ENCODE results near the gene SNAPC4.

The SNAPC4 gene

DNA sequence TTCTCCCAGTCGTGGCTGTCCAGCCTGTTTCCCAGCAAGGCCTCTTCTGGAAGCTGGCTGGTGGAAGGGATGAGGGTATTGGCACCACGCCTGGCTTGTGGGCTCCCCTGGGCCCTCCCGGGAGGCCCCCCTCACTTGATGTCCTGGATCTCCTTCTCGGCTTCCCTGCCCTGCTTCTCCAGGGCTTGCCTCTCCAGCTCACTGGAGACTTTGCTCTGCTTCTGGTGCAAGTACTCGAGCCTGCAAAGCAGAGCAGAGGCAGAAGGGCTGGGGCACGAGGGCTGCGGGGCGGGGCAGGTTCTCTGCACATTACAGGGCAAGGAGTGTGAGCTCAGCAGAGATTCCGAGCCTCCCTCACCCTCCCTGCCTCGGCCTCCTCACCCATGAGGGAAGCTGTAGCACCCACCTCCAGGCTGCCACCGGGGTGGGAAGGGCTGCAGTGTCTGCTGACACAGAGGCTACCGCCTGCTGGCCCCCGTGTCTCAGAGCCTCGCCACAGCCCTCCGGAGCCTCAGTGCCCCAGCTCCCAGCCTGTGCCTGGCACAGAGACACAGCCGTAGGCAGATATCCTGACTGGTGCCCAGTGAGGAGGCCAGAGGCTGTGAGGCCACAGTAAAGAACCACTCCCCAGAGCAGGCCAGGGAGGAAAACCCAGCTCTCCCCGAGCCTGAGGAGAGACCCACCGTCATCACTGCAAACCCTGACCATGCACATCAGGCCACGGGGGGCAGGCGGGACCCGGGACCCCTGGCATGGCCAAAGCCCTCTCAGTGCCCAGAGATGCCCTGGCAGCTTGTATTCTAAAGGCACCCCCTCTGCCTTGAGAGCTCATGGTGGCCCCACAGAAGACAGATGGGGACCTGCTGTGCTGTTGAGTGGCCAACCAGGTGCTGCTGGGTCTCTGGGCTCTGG is 7.2 kb downstream of the SNAPC4 start:
- Histone ChIP-seq H3K27me3 (ENCODE audit: control insufficient read depth in 1 of 2, insufficient read depth in 2 of 2, low read length in 2 of 2) (no peaks in the 10 kb centered on the region), H3K36me3 (ENCODE audit: control insufficient read depth in 1 of 2, insufficient read depth in 2 of 2, low read length in 2 of 2) (peaks cover 41 to 79% of the 10 kb centered on the region in 2 donors), H3K9ac (ENCODE audit: low read depth in 1 of 2, low read length in 2 of 2) (no peak overlapping the region), H3K9me3 (ENCODE audit: control insufficient read depth in 1 of 2, low read length in 2 of 2) (no peaks in the 10 kb centered on the region), H3K27ac (ENCODE audit: low read depth, low read length) (no peak overlapping the region), H3K4me1 (ENCODE audit: control insufficient read depth in 1 of 2, insufficient read depth in 2 of 2, low read length in 2 of 2) (peaks cover 3 to 5% of the 10 kb centered on the region in 2 donors), H3K4me3 (ENCODE audit: low read depth in 1 of 2, low read length in 2 of 2) (no peak overlapping the region)

DNA sequence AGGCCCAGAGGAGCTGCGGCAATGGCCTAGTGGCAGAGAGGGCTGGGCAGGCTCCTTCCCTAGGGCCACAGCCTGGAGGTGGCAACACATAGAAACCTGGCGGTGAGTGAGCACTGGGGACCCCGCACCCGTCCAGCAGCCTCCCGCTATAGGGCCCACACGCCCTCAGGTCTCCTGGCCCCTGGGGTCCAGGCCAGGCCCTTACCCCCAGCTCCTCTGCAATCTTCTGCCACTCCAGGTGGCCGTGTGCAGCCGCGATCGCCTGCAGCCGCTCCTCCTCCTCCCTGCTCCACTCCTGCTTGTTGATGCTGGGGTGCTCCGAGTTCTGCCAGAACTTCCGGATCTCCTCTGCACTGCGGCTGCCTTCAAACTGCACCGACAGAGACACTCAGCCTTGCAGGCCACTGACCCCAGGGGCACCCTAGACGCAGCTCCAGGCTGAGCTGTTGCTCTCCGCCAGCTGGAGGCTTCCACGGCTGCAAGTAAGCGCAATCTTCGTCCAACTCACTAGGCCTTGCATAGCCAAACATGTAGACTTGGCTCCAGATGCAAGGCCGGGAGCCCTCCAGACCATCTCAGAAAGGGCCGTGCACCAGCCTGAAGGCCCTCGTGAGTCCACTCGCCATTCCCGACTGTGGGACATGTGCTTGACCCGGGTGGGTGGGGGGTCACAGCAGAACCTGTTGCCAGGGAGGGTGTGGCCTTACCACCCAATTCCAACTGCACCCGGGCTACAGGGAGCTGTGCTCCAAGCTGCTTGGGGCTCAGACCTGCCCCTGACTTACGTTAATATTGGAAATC is 8.0 kb downstream of the SNAPC4 start:
- Histone ChIP-seq H3K27me3 (ENCODE audit: control insufficient read depth in 1 of 2, insufficient read depth in 2 of 2, low read length in 2 of 2) (no peaks in the 10 kb centered on the region), H3K4me1 (ENCODE audit: control insufficient read depth in 1 of 2, insufficient read depth in 2 of 2, low read length in 2 of 2) (peaks cover 3 to 5% of the 10 kb centered on the region in 2 donors), H3K27ac (ENCODE audit: low read depth, low read length) (no peak overlapping the region), H3K9ac (ENCODE audit: low read depth in 1 of 2, low read length in 2 of 2) (no peak overlapping the region), H3K9me3 (ENCODE audit: control insufficient read depth in 1 of 2, low read length in 2 of 2) (no peaks in the 10 kb centered on the region), H3K4me3 (ENCODE audit: low read depth in 1 of 2, low read length in 2 of 2) (no peak overlapping the region), H3K36me3 (ENCODE audit: control insufficient read depth in 1 of 2, insufficient read depth in 2 of 2, low read length in 2 of 2) (peaks cover 50 to 84% of the 10 kb centered on the region in 2 donors)

DNA sequence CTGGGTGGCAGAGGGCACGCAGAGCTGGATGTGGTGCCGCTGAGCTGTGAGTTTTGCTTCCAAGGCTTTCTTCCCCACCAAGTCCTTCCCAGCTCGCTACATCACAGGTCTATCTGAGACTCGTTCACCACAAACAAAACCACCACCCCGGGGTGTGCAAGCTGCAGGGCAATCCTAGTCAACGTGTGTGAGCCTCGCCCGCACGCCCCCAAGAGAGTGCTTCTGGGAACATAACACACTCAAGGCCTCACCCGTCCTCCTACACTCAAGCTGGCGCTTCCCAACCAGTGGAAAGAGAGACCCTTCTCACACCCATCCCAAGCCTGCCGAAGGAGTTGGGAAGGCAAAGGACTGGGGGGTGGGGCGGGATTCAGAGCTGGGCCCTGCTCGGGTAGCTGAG is 10.6 kb downstream of the SNAPC4 start:
- Histone ChIP-seq H3K9ac (ENCODE audit: low read depth in 1 of 2, low read length in 2 of 2) (no peak overlapping the region), H3K27ac (ENCODE audit: low read depth, low read length) (no peak overlapping the region), H3K36me3 (ENCODE audit: control insufficient read depth in 1 of 2, insufficient read depth in 2 of 2, low read length in 2 of 2) (peaks cover 42 to 75% of the 10 kb centered on the region in 2 donors), H3K4me3 (ENCODE audit: low read depth in 1 of 2, low read length in 2 of 2) (no peak overlapping the region), H3K9me3 (ENCODE audit: control insufficient read depth in 1 of 2, low read length in 2 of 2) (no peaks in the 10 kb centered on the region), H3K4me1 (ENCODE audit: control insufficient read depth in 1 of 2, insufficient read depth in 2 of 2, low read length in 2 of 2) (no peaks in the 10 kb centered on the region), H3K27me3 (ENCODE audit: control insufficient read depth in 1 of 2, insufficient read depth in 2 of 2, low read length in 2 of 2) (no peaks in the 10 kb centered on the region)

DNA sequence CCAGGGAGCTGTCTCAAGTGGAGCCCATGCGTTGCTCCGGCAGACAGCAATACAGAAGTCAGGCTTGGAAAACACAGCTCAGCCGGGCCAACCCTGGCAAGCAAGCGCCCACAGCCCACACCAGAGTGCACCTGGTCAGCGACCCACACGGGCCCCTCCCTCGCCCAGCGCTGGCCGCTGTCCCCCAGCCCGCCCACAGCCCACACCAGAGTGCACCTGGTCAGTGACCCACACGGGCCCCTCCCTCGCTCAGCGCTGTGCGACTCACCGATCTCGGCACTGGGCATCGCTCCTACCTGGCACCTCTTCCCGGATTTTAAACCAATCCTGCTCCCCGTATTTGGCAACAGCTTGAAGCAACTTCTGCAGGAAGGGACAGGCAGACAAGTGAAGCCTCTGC is 12.8 kb downstream of the SNAPC4 start:
- Histone ChIP-seq H3K9ac (ENCODE audit: low read depth in 1 of 2, low read length in 2 of 2) (no peak overlapping the region), H3K4me3 (ENCODE audit: low read depth in 1 of 2, low read length in 2 of 2) (no peak overlapping the region), H3K36me3 (ENCODE audit: control insufficient read depth in 1 of 2, insufficient read depth in 2 of 2, low read length in 2 of 2) (peaks cover 50 to 72% of the 10 kb centered on the region in 2 donors), H3K9me3 (ENCODE audit: control insufficient read depth in 1 of 2, low read length in 2 of 2) (no peaks in the 10 kb centered on the region), H3K27ac (ENCODE audit: low read depth, low read length) (no peak overlapping the region), H3K4me1 (ENCODE audit: control insufficient read depth in 1 of 2, insufficient read depth in 2 of 2, low read length in 2 of 2) (no peaks in the 10 kb centered on the region), H3K27me3 (ENCODE audit: control insufficient read depth in 1 of 2, insufficient read depth in 2 of 2, low read length in 2 of 2) (no peaks in the 10 kb centered on the region)

DNA sequence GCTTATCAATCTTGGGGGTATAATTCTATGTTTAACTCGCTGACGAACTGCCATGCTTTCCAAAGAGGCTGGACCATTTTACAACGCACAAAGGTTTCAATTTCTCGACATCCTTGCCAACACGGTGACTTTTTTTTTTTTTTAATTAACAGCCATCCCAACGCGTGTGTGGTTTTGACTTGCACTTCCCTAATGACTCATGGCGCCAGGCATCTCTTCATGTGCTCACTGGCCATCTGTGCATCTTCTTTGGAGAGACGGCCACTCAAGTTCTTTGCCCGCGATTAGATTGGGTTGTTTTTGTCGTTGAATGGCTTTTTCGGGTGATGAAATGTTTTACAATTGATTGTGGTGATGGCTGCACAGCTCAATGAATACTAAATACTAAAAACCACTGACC is 14.0 kb downstream of the SNAPC4 start:
- H3K36me3 ChIP-seq (ENCODE audit: control insufficient read depth in 1 of 2, insufficient read depth in 2 of 2, low read length in 2 of 2) = peaks cover 52 to 71% of the 10 kb centered on the region in 2 donors
- H3K9me3 ChIP-seq (ENCODE audit: control insufficient read depth in 1 of 2, low read length in 2 of 2) = no peaks in the 10 kb centered on the region
- H3K27ac ChIP-seq (ENCODE audit: low read depth, low read length) = no peak overlapping the region
- no peak overlapping the region for H3K4me3 ChIP-seq (ENCODE audit: low read depth in 1 of 2, low read length in 2 of 2)
- H3K27me3 ChIP-seq (ENCODE audit: control insufficient read depth in 1 of 2, insufficient read depth in 2 of 2, low read length in 2 of 2) = no peaks in the 10 kb centered on the region
- H3K4me1 ChIP-seq (ENCODE audit: control insufficient read depth in 1 of 2, insufficient read depth in 2 of 2, low read length in 2 of 2) = no peaks in the 10 kb centered on the region
- H3K9ac ChIP-seq (ENCODE audit: low read depth in 1 of 2, low read length in 2 of 2) = no peak overlapping the region

DNA sequence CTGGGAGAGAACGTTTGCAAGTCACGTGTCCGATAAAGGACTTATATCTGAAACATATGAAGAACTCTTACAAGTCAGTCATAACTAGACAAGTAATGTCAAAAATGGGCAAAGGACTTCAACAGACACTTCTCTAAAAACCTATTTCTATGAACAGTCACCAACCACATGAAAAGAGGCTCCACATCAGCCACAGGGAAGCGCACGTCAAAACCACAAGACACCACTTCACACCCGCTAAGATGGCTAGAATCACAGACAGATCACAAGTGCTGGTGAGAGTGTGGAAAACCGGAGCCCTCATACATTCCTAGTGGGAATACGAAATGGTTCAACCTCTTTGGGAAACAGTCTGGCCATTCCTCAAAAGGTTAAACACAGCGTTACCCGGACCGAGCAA is 15.0 kb downstream of the SNAPC4 start:
- Histone ChIP-seq H3K9me3 (ENCODE audit: control insufficient read depth in 1 of 2, low read length in 2 of 2) (no peaks in the 10 kb centered on the region), H3K4me3 (ENCODE audit: low read depth in 1 of 2, low read length in 2 of 2) (no peak overlapping the region), H3K4me1 (ENCODE audit: control insufficient read depth in 1 of 2, insufficient read depth in 2 of 2, low read length in 2 of 2) (no peaks in the 10 kb centered on the region), H3K27me3 (ENCODE audit: control insufficient read depth in 1 of 2, insufficient read depth in 2 of 2, low read length in 2 of 2) (no peaks in the 10 kb centered on the region), H3K36me3 (ENCODE audit: control insufficient read depth in 1 of 2, insufficient read depth in 2 of 2, low read length in 2 of 2) (peaks cover 52 to 78% of the 10 kb centered on the region in 2 donors), H3K9ac (ENCODE audit: low read depth in 1 of 2, low read length in 2 of 2) (no peak overlapping the region), H3K27ac (ENCODE audit: low read depth, low read length) (no peak overlapping the region)

DNA sequence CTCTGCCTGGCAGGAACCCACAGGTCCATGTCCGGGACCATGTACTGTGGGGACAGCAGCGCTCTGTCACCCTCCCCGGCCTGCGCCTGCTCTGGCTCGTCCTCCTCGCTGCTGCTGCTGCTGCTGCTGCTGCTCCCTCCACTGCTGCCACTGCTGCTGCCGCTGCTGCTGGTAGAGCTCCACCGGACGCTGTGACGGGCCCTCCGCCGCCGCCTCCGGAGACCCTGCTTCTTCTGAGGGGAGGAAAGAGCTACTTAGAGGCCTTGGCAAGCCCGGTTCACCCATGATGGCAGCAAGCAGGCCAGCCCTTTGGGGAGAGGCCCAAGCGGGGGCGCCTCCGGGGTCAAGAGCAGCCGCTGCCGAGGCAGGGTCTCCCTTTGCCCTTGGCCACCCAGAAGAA is 16.5 kb downstream of the SNAPC4 start:
- Histone ChIP-seq H3K4me3 (ENCODE audit: low read depth in 1 of 2, low read length in 2 of 2) (no peak overlapping the region), H3K9ac (ENCODE audit: low read depth in 1 of 2, low read length in 2 of 2) (no peak overlapping the region), H3K9me3 (ENCODE audit: control insufficient read depth in 1 of 2, low read length in 2 of 2) (no peaks in the 10 kb centered on the region), H3K27ac (ENCODE audit: low read depth, low read length) (no peak overlapping the region), H3K36me3 (ENCODE audit: control insufficient read depth in 1 of 2, insufficient read depth in 2 of 2, low read length in 2 of 2) (peaks cover 47 to 73% of the 10 kb centered on the region in 2 donors), H3K27me3 (ENCODE audit: control insufficient read depth in 1 of 2, insufficient read depth in 2 of 2, low read length in 2 of 2) (no peaks in the 10 kb centered on the region), H3K4me1 (ENCODE audit: control insufficient read depth in 1 of 2, insufficient read depth in 2 of 2, low read length in 2 of 2) (no peaks in the 10 kb centered on the region)

DNA sequence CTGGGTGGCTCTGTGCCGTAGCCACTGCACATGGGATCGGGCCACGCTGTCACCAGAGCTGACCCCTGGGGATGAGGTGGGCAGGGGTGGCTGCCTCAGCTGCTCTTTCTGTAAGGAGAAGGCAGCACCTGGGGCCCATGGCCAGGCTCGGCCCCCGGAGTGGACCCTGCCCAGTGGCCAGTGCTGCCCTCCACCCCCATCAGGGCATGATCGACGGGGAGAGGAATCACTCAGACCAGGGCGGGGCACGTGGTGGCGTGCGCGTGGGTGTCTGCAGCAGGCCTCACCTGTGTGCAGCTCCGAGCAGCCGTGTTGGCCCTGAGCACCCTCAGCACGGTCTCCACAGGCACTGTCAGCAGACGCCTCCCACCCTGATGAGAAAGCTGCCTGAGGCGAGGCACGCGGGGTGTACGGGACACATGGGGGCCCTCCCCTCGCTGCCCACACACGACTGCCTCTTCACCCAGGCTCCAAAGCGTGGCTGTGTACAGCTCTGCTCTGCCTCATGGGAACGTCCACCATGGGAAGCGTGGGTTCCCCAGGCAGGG is 17.9 kb downstream of the SNAPC4 start:
- Histone ChIP-seq H3K9me3 (ENCODE audit: control insufficient read depth in 1 of 2, low read length in 2 of 2) (no peaks in the 10 kb centered on the region), H3K36me3 (ENCODE audit: control insufficient read depth in 1 of 2, insufficient read depth in 2 of 2, low read length in 2 of 2) (peaks cover 37 to 59% of the 10 kb centered on the region in 2 donors), H3K27me3 (ENCODE audit: control insufficient read depth in 1 of 2, insufficient read depth in 2 of 2, low read length in 2 of 2) (no peaks in the 10 kb centered on the region), H3K4me1 (ENCODE audit: control insufficient read depth in 1 of 2, insufficient read depth in 2 of 2, low read length in 2 of 2) (no peaks in the 10 kb centered on the region), H3K9ac (ENCODE audit: low read depth in 1 of 2, low read length in 2 of 2) (no peak overlapping the region), H3K4me3 (ENCODE audit: low read depth in 1 of 2, low read length in 2 of 2) (no peak overlapping the region), H3K27ac (ENCODE audit: low read depth, low read length) (no peak overlapping the region)

DNA sequence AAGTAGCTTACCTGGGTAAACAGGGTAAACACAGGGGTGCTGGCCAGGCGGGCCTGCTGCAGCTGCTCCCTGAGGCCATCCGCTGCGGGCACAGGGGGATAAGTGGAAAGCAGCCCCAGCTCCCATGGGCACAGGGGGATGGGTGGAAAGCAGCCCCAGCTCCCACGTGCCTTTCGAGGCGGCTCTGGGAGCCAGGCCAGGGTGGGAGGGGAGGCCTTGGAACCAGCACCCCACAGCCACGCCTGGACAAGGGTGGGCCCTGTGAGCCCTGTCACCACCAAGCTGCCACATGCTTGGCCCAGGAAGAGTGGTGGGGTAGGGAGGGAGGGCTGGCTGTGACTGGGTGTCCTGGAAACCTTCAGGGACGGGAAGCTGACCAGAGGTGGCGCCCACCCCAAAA is 18.7 kb downstream of the SNAPC4 start:
- Histone ChIP-seq H3K9me3 (ENCODE audit: control insufficient read depth in 1 of 2, low read length in 2 of 2) (no peaks in the 10 kb centered on the region), H3K9ac (ENCODE audit: low read depth in 1 of 2, low read length in 2 of 2) (no peak overlapping the region), H3K27ac (ENCODE audit: low read depth, low read length) (no peak overlapping the region), H3K4me3 (ENCODE audit: low read depth in 1 of 2, low read length in 2 of 2) (no peak overlapping the region), H3K4me1 (ENCODE audit: control insufficient read depth in 1 of 2, insufficient read depth in 2 of 2, low read length in 2 of 2) (no peaks in the 10 kb centered on the region), H3K27me3 (ENCODE audit: control insufficient read depth in 1 of 2, insufficient read depth in 2 of 2, low read length in 2 of 2) (no peaks in the 10 kb centered on the region), H3K36me3 (ENCODE audit: control insufficient read depth in 1 of 2, insufficient read depth in 2 of 2, low read length in 2 of 2) (peaks cover 36 to 55% of the 10 kb centered on the region in 2 donors)

DNA sequence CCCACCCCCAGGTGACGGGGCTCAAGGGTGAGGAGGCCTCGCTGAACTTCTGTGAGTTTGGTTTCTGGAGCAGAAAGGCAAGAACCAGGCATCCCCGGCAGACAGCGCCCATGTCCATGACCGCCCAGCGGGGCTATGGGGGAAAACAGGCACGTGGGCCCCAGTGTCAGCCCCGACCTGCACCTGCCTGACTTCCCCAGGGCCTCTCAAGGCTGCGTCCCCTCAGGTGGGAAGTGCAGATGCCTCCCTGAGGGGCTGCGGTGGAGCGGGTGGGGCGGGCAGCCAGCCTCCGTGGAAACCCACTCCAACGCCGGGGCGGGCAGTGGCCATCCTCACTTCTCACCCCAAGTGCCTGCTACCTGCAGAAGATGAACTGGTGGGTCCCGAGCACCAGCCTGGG is 19.6 kb downstream of the SNAPC4 start:
- Histone ChIP-seq H3K9ac (ENCODE audit: low read depth in 1 of 2, low read length in 2 of 2) (no peak overlapping the region), H3K4me3 (ENCODE audit: low read depth in 1 of 2, low read length in 2 of 2) (no peak overlapping the region), H3K27me3 (ENCODE audit: control insufficient read depth in 1 of 2, insufficient read depth in 2 of 2, low read length in 2 of 2) (no peaks in the 10 kb centered on the region), H3K27ac (ENCODE audit: low read depth, low read length) (no peak overlapping the region), H3K4me1 (ENCODE audit: control insufficient read depth in 1 of 2, insufficient read depth in 2 of 2, low read length in 2 of 2) (no peaks in the 10 kb centered on the region), H3K9me3 (ENCODE audit: control insufficient read depth in 1 of 2, low read length in 2 of 2) (no peaks in the 10 kb centered on the region), H3K36me3 (ENCODE audit: control insufficient read depth in 1 of 2, insufficient read depth in 2 of 2, low read length in 2 of 2) (peaks cover 32 to 51% of the 10 kb centered on the region in 2 donors)
